ENCODE results near the gene SLIT3.
"Not testable (repeated sequence)": the region's sequence is repeated elsewhere in the genome, so short reads cannot be mapped to it uniquely, and the experiment has no call there.

Gene SLIT3

GRCh38 chr5:169216866-169217265 lies 84.1 kb downstream of the SLIT3 start:
- no peak for DNase-seq

- no peak for DNase-seq
These were observed 87.5 kb downstream of the SLIT3 start for GRCh38 chr5:169213479-169213878.

DNA sequence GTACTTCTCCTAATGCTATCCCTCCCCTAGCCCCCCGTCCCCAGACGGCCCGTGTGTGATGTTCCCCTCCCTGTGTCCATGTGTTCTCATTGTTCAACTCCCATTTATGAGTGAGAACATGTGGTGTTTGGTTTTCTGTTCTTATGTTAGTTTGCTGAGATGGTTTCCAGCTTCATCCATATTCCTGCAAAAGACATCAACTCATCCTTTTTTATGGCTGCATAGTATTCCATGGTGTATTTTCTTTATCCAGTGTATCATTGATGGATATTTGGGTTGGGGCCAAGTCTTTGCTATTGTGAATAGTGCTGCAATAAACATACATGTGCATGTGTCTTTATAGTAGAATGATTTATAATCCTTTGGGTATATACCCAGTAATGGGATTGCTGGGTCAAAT lies 89.2 kb downstream of the SLIT3 start:
- DNase-seq = not testable (repeated sequence)

DNA sequence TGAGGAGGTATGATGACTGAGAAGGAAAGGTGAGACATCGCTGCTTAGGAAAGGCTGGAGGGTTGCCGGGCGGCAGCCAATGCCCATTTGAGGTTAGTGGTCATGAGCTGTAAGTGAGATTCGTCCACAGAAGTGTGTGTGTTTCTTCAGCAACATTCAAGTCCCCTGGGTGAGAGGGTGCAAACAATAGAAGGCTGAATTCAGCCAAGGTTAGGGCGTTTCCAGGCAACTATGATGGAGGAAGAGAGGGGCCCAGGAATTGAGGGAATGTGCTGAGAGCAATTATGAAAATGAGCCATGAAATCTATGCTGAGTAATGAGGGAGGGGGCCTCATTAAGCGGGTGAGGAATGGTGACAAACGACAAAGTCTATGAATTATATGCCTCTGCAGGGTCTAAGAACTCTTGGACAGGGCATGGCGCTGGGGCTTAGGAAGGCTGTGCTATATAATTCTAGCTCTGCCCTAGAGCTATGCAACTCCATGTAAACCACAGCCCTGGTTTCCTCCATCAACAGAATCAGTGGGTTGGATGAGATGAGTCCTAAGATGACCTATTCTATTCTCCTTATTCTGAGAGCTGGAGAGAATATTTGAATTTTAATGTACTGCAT lies 96.0 kb downstream of the SLIT3 start:
- no peak for DNase-seq

DNA sequence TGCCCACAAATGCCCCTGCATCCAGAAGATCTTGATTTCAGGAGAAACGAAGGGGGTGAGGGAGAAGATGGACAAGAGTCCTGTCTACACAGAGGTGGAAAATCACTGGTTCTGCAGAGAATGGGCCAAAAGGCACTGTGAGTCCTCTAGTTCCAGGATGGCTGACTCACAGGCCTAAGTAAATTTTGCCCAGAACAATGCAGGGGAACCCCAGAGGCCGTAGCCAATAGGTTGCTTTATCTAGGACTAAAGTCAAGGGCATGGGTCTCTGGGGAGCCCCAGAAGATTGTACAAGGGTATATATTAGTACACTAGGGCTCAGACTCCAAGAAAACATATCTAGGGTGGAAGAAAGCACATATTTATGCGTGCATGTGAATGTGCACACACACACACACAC lies 98.0 kb downstream of the SLIT3 start:
- no peak for DNase-seq

GRCh38 chr5:169201597-169201996 lies 99.3 kb downstream of the SLIT3 start:
- no peak for DNase-seq

- no peak for DNase-seq
These were observed 100.7 kb downstream of the SLIT3 start for GRCh38 chr5:169200125-169200778.

DNA sequence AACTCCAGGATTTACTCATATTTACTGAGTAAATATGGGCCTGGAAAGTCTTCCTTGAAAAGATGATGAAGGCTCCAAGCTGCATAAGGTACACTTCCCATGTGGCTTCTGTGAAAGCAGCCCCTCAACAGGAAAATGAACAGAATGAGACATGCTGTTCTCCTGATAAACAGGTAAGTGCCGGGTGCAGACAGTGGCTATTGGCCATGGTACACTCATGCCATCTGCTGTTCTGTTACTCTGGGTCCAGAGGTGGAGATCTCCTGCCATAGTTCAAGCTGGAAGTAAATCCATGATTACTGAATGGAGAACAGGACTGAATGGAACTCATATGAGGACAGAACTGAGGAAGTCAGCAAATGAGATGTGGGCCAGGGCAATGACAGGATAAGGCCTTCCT lies 103.6 kb downstream of the SLIT3 start:
- no peak for DNase-seq

- DNase-seq = no peak
These were observed 104.9 kb downstream of the SLIT3 start for GRCh38 chr5:169196059-169196458.

- DNase-seq = no peak
These were observed 105.3 kb downstream of the SLIT3 start for GRCh38 chr5:169195601-169196000.

GRCh38 chr5:169192536-169192935 lies 108.4 kb downstream of the SLIT3 start:
- DNase-seq = no peak

- DNase-seq = no peak
These were observed 110.1 kb downstream of the SLIT3 start for GRCh38 chr5:169190849-169191248.

GRCh38 chr5:169185626-169186025 lies 115.3 kb downstream of the SLIT3 start:
- no peak for DNase-seq

DNA sequence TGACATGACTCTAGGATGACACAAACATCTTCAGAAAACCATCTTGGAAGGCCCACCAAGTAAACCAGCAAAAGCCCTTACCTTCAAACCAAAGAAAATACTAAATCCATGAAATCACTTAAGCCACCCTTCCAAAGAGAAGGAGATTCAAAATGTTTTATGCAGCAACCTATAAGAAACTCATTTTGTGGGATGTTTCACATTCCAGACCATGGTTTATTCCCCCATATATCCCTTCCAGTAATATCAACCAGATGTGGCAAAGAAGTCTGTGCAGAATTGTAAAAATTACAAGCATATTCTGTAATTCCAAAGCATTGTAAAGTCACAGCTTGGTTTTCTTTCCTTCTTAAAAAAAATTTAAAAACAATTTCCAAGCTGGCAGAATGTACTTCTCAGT lies 117.4 kb downstream of the SLIT3 start:
- DNase-seq = no peak

DNA sequence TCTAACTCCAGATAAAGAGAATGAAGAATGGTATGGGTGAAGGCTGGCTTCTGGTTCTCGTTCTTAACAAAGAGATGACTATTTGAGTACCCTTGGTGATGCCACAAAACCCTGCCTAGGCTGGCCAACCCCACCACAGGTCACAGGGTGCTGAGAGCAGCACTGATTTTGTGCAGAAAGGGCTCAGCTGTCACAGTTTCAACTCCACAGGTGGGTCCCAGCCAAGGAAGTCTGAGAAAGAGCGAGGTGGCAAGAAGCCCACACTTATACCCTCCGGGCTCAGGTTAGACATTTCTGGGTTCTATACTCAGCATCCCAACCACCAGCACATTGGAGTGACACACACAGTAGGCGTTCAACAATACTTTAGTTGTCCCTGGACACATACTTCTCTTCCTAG lies 118.1 kb downstream of the SLIT3 start:
- no peak for DNase-seq

DNA sequence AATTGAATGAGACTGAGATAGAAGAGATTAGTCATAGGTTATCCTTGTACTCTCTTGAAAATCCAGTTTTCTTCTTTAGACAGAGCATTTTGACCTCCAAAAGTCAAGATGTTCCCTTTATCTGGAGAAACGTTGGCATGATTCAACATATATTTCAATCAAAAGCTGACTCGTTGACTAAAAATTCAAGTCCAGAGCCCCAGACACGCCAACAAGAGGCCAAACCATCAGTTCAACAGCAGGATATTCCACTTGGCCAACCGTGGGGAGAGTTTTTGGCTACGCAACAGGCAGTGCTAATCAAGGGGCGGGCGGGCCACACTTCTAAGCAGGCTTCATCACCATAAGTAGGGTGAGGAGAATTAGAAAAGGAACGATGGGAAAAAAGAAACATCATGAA lies 119.1 kb downstream of the SLIT3 start:
- no peak for DNase-seq

DNA sequence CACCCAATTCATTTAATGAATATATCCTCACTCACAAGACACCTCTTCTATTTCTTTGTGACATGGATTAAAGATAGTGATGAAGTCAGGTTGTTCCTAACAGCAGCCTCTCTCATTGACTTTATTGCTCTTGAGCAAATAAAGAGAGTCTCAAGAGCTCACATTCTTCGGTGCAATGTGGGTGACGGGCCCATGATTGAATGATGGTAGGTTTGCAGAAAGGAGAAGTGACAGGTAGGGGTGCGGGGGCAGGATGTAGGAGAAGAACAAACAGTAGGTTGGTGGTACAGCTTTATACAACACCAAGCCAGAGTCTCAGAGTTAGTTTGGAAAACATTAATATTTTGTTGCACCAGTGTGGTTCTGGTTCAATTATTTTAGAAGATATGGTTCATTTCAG lies 122.2 kb downstream of the SLIT3 start:
- DNase-seq = no peak

GRCh38 chr5:169178274-169178673 lies 122.7 kb downstream of the SLIT3 start:
- no peak for DNase-seq

- DNase-seq = no peak
These were observed 123.9 kb downstream of the SLIT3 start for GRCh38 chr5:169176709-169177694.

GRCh38 chr5:169175733-169176132 lies 125.2 kb downstream of the SLIT3 start:
- DNase-seq = no peak

GRCh38 chr5:169174923-169175322 lies 126.0 kb downstream of the SLIT3 start:
- DNase-seq = no peak

GRCh38 chr5:169173372-169173771 lies 127.6 kb downstream of the SLIT3 start:
- no peak for DNase-seq

DNA sequence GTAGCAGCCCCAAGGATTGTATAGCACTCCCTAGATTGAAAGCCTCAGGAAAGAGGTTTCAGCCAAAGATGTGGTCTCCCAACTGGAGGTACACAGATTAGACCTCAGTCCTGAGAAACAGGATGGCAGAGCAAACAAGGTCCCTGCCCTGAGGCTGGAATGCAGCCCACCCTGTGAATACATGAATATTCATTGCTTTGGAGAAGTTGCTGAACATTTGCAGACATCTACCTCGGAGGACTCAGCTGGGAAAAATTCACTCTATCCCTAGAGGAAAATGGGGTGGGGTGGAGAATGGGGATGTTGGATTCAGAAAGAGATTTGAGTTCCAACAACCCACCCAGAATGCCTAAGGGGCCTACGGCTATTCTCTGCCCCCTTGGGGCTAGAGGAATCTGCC lies 129.4 kb downstream of the SLIT3 start:
- DNase-seq = no peak

GRCh38 chr5:169169783-169170182 lies 131.2 kb downstream of the SLIT3 start:
- no peak for DNase-seq
